Measurements from ENCODE around the gene CFAP107.
"Not testable (repeated sequence)": the region's sequence is repeated elsewhere in the genome, so short reads cannot be mapped to it uniquely, and the experiment has no call there.

CFAP107 gene, protein sequence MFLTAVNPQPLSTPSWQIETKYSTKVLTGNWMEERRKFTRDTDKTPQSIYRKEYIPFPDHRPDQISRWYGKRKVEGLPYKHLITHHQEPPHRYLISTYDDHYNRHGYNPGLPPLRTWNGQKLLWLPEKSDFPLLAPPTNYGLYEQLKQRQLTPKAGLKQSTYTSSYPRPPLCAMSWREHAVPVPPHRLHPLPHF

DNA sequence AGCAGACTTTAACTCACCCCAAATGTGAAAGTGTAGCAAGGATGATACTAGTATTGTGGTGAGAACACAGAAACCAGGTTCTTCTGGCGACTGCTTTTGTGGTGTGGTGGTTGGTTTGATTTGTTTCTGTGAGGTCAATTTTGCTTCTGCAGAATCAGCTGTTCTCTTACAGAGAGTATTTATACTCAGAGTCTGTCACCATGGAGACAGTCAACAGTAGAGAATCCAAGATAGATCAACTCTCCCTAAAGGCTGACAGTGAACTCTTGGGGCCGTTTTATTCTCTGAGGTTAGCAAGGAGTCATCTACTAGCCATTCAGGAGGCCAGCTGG, at the start of gene CFAP107:
Gene CFAP107 (plus strand): TSS at position 209 of the 332 bp plus-strand sequence. CDS start 231 bp downstream, outside the sequence.
- DNase-seq (ENCODE audit: low spot score), result no peak

DNA sequence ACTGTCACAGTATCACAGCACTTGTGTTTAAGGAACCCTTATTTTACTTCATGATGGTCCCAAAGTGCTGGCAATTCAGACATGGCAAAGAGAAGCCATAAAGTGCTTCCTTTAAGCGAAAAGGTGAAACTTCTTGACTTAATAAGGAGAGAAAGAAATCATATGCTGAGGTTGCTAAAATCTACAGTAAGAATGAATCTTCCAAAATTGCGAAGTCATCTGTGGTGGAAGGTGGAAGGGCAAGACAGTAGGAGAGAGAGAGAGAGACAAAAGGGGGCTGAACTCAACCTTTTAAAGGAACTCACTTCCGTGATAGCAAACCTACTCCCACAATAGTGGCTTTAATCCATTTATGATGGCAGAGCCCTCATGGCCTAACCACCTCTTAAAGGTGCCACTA, 49.3 kb upstream of the CFAP107 start:
- no peak for DNase-seq (ENCODE audit: low spot score)

DNA sequence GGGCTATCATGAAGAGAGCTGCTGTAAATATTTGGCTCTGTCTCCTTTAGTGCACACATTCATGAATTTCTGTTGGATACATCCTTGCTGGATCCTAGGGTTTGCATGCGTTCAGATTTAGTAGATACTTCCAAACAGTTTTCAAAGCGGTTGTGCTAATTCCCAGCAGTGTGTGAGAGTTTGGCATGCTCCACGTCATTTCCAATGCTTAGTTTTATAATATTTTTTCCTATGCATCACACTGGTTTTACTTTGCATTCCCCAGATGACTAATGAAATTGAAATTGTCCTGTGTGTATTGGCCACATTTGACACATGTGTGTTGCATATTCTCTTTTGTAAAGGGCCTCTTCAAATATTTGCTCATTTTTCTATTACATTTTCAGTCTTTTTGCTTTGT, 48.6 kb upstream of the CFAP107 start:
- DNase-seq (ENCODE audit: low spot score), result no peak

DNA sequence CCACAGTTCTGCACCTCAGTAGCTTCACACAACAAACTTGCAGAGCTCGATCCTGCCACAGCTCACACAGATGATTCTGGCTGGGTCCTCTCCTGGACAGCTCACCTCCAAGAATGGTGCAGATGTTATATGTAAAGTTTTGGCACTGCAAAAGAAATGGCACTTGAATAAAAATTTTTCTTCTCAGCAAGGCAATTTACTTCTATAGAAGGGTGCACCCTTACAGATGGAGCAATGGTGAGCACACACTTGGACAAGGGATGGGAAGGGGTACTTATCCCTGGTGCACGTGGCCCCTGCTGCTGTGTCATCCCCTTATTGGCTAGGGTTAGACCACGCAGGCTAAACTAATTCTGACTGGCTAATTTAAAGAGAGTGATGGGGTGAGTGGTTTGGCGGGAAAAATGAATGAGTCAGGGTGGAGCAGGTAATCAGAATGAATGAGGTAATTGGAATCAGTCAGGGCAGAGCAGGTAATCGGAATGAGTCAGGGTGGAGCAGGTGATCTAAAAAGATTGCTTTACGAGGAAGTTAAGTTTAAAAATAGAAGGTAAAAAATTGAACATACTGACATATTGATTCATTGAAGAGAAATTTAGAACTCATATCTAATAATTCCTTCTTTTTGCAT, 42.1 kb upstream of the CFAP107 start:
- no peak for DNase-seq (ENCODE audit: low spot score)

DNA sequence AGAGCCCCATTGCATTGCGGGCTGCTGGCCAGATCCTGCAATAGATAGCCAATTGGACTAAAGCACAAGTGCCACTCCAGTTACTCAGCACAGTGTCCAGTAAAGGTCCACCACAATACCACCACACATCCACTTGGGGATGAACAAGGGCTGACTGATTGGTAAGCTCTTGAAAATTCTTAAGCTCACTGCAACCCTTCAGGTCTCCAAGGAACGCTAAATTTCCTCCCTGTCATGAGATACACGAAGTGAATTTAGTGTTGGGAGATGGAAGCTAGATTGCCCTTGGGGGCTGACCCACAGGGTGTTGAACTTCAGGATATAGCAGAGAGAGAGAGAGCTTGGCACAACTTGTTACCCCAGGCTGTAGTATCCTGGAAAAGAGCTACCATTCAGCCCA, 39.9 kb upstream of the CFAP107 start:
- DNase-seq (ENCODE audit: low spot score), result no peak

DNA sequence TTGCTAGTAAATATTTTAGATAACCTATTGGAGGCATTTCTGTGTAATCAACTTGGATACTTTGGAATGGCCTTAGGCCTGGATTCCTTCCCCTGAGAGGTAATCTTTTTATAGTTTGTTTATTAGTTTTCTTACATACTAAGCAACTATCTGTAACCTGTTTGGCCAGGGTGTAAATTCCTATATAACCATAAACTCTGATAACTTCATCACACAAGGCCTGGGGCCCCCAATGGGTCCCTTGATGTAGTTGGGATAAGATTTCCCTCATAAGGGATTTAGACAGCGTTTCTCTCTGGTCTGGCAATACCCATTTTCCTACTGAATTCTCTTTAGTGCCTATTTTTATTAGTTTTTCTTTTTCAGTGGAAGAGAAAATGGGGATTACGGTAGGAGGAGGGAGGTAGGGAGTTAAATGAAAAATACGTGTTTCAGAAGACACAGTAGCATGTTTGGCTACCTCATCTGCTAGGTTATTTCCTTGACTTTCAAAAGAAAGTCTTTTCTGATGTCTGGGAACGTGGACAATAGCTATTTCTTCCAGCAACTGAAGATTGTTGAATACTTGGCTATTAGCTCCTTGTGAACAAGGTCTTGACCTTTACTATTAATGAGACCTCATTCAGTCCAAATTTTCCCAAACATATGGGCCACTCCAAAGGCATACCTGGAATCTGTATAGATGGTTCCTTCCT, 37.5 kb upstream of the CFAP107 start:
- DNase-seq (ENCODE audit: low spot score), result peak; percentile 6

DNA sequence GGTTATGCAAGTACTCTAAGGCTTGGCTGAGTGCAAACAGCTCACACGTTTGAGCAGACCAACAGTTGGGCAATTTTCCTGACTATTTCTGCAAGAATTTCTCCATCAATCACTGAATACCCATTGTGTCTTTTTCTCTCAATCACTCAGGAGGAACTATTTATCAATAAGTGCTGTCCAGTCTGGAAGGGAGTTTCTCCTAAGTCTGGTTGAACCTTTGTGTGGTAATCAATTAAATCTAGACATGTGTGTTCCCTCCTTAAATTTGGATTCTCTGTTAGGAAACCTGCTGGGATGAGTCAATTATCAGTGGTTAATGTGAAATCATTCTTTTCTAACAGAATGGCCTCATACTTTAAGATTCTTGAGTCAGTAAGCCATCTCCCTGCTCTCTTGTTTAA, 36.9 kb upstream of the CFAP107 start:
- no peak for DNase-seq (ENCODE audit: low spot score)

DNA sequence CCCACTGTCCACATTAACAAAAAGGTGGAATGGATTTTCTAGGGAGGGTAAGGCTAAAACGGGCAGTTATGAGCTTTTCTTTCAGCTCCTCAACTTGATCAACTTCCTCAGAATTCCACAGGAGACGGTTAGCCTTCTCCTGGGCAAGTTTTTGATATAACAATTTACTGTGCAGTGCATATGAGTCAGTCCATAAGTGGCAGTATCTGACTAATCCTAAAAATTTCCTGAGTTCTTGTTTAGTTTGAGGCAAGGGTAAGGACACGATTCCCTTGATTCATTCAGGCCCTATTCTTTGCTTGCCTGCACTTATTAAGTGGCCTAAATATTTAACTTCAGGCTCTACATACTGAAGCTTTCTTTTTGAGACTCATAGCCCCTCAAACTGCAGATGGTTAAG, 36.3 kb upstream of the CFAP107 start:
- DNase-seq (ENCODE audit: low spot score), result no peak

DNA sequence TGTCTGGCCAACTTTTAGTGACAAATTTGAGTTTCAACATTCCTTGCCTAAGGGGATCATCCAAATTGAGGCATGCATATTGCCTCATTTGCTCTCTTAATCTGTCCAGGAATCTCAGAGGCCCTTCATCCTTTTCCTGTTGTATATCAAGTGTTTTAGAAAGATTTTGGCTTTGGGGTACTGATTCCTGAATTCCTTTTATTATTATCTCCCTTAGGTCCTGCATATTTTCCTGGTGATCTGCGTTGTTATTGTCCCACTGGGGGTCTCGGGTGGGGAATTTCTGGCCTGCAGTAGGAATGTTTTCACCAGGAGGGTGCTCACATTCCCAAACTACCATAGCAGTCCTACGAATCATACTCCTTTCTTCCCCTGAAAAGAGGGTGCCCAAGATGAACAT, 34.5 kb upstream of the CFAP107 start:
- no peak for DNase-seq (ENCODE audit: low spot score)

DNA sequence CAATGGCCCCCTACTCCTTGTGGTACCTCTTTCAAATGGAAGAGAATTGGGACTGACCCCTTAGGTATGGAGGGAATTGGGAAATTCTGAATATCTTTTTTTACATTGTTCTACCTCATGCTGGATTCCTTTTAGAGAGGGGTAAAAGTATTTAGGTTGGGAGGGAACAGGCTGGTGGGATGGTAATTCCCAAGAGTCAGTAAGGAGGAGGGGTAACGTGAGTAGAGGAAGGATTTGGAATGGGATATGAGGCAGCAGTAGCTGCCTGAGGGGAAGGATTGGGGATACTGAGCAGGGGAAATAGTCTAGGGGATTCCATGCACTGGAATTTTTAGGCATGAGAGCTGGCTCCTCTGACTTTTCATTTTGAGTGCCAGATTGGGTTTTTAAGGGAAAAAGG, 33.9 kb upstream of the CFAP107 start:
- DNase-seq (ENCODE audit: low spot score), result no peak

DNA sequence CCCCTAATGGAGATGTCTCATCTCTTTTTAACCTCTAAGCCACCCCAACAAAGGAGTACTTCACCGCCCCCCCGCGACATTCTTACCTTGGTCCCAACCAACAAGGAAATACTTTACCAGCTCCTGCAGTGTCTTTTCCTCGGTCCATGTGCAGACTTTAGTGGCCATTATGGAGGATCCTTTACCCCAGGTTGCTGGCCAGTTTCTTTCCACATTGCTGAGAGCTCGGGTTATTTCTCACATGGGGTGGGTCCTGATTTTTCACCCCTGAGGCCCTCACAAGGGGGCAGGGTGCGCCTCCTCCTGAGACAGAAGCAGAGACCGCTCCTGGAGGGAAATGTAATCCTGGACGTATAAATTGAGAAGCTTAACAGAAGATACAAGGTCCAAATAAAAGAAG, 33.1 kb upstream of the CFAP107 start:
- no peak for DNase-seq (ENCODE audit: low spot score)

DNA sequence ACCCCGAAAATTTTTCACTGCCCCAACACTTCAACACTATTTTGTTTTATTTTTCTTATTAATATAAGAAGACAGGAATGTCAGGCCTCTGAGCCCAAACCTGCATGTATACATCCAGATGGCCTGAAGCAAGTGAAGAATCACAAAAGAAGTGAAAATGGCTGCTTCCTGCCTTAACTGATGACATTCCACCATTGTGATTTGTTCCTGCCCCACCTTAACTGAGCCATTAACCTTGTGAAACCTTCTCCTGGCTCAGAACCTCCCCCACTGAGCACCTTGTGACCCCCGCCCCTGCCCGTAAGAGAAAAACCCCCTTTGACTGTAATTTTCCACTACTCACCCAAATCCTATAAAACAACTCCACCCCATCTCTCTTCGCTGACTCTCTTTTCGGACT, 32.3 kb upstream of the CFAP107 start:
- DNase-seq (ENCODE audit: low spot score), result not testable (repeated sequence)

DNA sequence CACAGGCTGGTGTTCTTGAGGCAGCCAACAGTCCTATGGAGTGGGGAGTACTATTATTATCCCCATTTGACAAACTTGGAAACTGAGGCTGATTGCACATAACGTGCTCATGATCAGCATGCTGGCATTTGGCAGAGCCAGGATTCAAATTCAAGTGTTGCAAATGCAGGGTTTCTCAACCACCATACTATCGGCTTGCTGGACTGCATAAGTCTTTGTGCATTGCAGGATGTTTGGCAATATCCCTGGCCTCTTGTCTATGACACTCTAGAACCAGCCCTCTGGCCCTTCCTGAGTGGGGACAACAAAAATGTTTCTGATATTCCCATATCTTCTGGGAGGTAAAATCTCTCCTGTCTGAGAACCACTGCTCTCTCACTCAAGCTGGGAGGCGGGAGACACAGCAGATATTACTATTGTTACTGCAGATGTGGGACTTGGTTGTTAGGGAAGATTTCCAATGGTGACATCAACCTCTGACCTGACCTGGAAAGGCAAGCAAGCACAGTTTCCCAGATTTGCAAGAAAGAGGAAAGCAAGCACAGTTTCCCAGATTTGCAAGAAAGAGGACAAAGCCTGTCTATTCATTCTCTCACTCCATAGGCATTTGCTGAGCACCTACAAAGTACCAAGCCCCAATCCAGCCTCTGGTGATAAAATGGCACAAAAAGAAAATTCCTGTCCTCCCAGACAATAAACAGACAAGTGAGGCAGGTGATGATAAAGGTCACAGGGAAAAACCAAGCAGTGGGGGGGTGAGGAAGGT, 31.1 kb upstream of the CFAP107 start:
- no peak for DNase-seq (ENCODE audit: low spot score)

DNA sequence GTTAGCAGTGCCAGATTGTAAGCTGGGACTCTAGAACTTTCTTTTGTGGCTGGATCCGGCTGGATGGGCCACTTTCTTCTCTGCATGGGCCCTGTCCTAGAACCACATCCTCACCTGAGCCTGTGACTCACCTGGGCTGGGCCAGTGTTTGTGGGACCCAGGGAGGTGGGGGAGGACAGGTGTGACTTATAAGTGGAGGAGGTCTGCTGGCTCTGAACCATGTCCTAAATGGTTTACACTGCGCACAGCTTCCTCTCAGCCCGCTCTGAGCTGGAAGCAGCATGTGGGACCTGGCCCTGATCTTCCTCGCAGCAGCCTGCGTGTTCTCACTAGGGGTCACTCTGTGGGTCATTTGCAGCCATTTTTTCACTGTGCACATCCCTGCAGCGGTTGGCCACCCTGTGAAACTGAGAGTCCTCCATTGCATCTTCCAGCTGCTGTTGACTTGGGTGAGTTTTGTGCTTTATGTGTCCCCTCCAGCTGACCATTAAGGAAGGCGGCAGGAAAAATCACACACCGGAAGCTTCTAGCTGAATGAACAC, 30.0 kb upstream of the CFAP107 start, which contains the start of gene AADACL3:
Gene AADACL3 (plus strand): TSS at position 215 of the 542 bp plus-strand sequence. CDS start 67 bp downstream, at position 282.
- no peak for DNase-seq (ENCODE audit: low spot score)

DNA sequence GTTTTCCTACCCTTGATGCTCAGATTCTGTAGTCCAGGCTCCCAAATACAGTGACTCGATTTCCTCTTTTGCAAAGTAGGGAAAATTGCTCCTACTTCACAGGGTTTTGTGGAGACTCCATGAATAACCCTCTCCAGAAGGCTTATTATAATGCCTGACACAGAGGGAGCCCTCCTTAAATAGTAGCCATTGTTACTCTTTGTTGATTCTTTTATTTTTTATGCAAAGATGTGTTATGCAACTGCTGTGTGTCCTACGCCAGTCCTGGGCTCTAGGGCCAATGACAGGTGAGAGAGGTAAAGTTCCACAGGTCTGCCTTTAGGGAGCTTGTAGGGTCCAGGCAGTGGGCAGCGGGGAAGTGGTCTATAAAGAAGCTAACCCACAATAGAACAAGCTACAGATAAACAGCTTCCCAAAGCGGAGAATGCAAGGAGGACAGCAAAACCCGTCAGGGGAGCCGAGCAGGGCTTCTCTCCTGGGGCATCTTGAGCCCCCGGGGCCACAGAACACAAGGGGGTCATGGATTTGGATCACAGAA, 28.6 kb upstream of the CFAP107 start:
- no peak for DNase-seq (ENCODE audit: low spot score)

DNA sequence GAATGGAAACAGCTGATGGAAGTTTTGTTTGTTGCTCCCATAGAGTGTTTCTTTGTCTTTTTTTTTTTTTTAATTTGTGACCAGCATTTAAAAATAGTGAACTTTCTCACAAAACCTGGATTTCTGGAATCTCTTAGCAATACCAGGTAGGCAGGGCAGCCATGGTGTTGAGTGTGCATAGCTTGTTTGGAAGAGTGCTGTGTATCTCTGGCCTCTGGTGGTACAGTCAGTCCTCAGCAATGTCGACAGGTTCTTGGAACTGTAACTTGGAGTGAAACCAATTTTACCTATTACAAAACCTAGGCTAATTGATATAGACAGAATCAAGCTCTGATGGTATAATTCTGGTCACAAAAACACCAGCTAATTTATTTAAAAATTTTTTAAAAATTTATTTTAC, 23.4 kb upstream of the CFAP107 start:
- DNase-seq (ENCODE audit: low spot score), result no peak

DNA sequence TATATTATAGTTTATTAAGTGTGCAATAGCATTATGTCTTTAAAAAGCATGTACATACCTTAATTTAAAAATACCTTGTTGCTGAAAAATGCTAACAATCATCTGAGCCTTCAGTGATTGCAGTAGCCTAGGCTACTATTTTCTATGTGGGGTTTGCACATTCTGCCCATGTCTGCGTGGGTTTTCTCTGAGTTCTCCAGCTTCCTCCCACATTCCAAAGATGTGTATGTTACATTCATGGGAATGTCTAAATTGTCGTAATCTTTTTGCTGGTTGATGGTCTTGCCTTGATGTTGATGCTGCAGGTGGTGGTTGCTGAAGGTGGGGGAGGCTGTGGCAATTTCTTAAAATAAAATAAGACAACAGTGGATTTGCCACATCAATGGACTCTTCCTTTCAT, 17.6 kb upstream of the CFAP107 start:
- no peak for DNase-seq (ENCODE audit: low spot score)

DNA sequence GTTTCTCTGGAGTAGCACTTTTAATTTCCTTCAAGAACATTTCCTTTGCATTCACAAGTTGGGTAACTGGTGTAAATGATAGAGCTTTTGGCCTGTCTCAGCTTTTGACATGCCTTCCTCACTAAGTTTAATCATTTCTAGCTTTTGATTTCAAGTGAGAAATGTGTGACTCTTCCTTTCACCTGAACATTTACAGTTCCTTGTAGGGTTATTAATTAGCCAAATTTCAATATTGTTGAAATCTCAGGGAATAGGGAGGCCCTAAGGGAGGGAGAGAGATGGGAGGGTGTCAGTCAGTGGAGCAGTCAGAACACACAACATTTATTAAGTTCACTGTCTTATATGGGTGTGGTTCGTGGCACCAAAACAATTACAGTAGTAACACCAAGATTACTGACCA, 15.8 kb upstream of the CFAP107 start:
- no peak for DNase-seq (ENCODE audit: low spot score)

DNA sequence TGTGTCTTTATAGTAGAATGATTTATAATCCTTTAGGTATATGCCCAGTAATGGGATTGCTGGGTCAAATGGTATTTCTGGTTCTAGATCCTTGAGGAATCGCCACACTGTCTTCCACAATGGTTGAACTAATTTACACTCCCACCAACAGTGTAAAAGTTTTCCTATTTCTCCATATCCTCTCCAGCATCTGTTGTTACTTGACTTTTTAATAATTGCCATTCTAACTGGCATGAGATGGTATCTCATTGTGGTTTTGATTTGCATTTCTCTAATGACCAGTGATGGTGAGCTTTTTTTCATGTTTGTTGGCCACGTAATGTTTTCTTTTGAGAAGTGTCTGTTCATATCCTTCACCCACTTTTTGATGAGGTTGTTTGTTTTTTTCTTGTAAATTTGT, 14.9 kb upstream of the CFAP107 start:
- DNase-seq (ENCODE audit: low spot score), result not testable (repeated sequence)

DNA sequence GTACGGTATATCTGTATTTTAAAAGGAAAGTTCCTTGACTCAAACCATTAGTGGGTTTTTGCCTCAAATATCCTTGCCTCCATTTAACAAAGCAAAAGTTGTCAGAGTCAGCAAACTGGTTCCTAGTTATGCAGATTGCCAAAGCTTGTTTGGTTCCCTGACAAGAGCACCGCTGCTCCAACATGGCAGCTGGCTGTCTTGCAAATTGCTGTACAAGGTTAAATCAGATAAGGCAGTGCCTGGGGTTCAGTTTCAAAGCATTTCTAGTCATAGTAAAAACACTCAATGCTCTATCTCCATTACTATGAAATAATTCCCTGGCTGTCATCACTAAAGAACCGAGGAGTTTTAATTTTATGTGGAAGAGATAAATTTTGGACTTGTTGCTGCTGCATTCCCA, 11.3 kb upstream of the CFAP107 start:
- DNase-seq (ENCODE audit: low spot score), result no peak

DNA sequence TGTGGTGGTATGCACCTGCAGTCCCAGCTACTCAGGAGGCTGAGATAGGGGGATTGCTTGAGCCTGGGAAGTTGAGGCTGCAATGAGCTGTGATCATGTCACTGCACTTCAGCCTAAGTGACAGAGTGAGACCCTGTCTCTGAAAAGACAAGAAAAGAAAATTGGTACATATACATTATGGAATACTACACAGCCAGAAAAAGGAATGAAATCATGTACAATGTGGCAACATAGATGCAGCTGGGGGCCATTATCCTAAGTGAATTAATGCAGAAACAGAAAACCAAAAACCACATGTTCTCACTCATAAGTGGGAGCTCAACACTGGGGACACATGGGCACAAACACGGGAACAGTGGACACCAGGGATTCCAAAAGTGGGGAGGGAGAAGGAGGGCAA, 7.1 kb upstream of the CFAP107 start:
- DNase-seq (ENCODE audit: low spot score), result no peak

DNA sequence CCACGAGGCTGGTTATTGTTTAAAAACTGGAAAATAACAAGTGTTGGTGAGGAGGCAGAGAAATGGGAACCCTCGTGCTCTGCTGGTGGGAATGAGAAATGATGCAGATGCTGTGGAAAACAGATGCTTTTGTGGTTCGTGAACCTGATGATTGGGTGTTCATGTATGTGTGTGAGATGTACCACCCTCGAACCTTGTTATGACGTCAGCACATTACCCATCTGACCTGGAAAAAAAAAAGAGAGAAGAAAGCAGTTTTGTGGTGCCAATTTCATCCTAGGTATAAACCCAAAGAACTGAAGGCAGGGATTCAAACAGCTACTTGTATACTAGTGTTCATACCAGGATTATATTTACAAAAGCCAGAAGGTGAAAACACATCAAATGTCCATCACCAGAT, 6.4 kb upstream of the CFAP107 start:
- DNase-seq (ENCODE audit: low spot score), result no peak
